LHCN-M2 (cell line): Measurements from ENCODE around the gene POLG. TPM values are rescaled to one million over a fixed set of nuclear protein-coding genes. Genes with fewer than 3 reads are reported as not detected.

Source experiments
- DNase-seq: peaks from one replicate; pipeline ENCODE4 v3.0.0-alpha.2; 2012; ENCODE audit warnings: low read depth
- total RNA-seq: library from RNA; depleted of rRNA; stranded (reverse); fragments of >200 nt; gene quantifications from 2 replicates; pipeline ENCODE4 v1.2.3, GENCODE V29; 2014

POLG gene
- total RNA-seq, 1 experiment from 2014 or later = 58.8 TPM

DNA sequence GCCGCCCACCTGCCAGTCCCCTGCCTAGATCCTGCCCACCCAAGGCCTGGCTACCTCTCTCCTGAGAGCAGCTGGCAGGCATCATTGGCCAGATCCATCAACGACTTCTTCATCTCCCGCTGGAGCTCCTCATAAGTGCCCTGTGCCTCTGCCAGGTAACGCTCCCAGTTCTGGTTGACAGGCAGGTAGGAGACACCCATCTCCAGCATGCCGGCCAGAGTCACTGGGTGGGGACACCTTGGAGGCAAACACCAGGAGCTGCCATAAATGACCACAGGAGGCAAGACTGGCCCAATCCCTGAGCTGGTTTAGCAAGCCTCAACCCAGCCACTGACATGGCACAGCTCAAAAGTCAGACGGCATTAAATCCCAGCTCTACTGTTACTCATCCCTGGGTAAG, 7.5 kb downstream of the POLG start:
- no peak for DNase-seq

DNA sequence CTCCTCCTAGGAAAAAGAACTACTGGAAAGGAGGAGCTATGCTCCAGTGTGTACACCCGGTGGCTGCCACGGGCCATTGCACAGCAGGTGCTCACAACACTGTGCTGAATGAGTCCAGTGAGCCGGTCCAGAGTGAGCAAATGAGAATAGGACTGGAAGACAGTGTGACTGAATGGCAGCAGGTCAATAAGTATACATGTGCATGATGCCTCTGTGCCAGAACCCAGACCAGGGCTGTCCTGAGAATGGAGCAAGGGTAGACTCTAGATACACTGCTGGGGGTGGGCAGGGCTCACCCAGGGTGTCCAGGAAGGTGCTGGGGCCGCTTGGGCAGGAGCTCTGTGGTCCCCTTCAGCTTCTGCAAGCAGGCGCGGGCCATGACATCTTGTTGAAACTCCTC, 8.3 kb downstream of the POLG start:
- DNase-seq = no peak

DNA sequence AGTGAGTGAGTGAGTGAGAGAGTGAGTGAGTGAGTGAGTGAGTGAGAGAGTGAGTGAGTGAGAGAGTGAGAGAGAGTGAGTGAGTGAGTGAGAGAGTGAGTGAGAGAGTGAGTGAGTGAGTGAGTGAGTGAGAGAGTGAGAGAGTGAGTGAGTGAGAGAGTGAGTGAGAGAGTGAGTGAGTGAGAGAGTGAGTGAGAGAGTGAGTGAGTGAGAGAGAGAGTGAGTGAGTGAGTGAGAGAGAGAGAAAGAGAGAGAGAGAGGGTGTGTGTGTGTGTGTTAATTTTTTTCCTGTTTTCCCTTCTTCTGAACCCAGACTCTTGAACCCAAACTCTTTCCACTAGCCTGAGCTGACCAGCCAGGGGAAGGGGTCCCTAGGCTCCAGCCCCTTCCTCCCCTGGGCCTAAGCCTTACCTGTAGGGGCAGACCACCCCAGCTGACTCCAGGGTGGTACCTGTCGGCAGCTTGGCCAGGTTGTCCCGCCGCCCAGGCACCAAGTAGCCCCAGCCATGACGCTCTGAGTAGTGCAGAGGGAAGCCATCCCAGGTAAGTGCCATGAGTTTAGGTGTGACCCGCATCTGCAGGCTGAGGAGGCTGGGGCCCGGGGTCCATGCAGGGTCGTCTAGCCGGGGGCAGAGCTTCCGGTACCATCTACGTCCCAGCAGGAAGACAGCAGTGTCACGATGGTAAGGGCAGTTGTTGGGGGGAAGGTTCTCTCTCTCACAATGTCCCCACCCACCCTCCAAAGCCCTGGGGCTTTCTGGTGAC, 9.4 kb downstream of the POLG start:
- DNase-seq = no peak

DNA sequence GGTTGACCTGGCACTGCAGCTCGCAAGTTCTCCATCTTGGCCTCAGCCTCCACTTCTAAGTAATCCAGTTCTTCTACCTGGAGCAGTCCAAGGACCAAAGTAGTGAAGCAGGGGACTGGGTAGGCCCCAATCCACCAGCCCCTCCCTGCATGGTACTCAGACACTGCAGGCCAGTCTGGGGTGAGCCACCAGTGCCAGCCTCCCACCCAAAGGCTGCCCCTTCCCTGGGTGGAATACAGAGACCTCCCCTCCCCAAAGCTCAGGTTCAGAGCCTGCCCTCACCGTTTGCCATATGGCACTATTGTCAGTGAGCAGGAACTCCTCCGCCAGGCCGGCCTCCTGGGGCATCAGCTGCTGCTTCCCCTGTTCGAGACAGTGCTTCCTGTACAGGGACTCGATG, 10.8 kb downstream of the POLG start:
- no peak for DNase-seq

DNA sequence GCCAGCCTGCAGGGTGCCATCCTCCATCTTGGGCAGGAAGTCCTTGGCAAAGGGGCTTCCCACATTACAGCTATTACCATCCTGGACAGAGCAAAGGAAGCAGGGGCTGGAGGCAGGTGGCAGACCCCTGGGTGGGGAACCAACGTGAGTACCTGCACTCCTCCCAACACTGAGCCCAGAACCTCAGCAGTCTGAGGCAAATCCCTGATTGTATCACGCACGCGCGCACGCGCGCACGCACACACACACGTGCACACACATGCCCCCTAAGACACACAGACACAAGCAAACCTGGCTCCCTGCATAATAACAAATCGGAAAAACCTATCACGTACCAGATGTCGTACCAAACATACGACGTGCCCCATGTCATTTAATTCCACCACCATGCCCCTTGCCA, 11.8 kb downstream of the POLG start:
- no peak for DNase-seq

DNA sequence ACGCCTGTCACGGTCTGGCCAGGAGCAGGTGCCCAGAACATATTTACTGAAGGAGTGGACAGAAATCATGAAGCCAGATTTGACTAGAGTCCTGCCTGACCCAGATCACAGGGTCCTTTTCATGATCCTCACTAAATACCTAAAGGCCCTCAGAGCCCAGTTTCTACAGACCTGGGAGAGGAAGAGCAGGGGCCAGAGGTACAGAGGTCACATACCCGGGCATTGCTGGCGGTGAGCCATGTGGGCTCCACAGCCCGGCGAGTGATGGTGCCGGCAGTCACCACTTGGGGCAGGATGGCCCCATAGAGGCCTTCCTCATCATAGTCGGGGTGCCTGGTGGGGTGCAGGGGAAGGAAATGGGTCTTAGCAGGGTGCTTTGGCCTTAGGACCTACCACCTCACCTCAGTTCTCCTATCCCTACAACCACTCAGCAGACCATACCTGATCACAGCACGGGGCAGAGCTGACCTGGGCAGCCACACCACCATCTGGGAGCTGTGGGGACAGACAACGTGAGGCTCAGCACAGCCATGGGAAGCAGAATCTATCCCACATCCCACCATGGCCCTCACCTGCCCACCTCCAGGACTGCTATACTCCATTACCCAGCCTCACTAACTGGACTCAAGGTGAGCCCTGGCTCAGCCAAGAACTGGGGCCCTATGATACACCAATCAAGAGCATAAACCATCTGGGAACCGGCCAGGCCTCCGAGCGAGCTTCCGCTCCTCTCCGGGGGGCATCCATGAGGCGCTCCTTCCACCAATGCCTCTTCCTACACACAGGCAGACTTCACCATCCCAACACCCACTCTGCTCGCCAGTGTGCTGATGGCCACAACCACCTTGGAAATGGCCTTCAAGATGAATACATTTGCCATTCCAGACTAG, 12.9 kb downstream of the POLG start:
- no peak for DNase-seq

DNA sequence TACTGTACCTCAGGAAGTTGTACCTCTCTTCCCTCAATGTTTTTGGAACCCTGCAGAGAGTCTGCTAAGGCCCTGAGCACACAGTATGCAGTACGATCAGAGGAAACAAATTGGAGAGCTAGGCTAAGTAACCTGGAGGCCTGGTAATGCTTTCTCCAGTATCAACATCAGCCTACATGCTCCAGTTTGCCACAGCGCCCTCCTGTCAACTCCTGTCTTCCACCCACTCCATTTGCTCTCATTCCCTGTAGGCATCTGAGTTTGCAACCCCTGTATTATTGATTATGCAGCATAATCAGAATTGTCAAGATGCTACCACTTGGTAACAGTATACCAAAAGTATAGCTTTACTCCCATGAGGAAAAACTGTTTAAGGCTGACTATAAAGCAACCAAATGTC, 14.4 kb downstream of the POLG start:
- DNase-seq = no peak

DNA sequence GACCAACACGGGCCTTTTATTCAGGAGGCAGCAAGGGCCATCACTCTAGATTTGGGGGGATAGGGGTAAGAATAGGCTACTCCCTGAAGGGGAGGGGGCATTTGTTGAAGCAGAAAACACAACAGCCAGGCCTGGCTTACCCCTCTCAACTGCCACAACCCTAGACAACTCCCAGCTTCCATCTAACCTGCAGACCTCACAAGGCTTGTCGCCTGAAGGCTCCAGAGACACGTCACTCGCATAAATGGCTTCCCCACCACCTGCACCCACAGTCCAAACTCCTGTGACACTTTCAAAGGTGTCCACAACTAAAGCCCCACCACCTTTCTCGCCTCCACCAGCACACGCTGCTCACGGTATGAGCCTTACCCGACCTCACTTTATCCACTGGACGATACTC, 14.9 kb downstream of the POLG start:
- no peak for DNase-seq

DNA sequence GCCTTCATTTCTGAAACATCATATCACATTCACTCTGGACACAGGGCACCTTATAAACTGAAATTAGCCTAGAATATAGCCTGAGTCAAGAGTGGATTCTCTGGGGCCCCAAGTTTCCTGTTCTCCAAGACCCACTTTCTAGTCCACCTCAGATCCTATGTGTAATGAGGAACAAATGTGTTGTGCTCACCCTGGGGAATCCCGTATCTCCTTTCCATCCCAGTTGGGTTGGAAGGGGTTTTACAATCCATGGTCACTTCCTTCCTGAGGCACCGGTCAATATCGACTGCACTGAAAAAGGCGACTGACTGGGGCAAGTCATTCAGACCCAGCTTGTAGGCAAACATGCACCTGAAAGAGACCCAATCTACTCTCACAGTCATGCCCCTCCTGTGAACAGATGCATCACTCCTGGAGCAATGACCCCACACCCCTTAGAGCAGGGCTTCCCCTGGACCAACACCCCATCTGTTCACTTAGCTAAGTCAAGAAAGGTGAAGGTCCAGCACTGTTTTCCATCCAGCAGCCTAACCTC, 17.4 kb downstream of the POLG start:
- no peak for DNase-seq

DNA sequence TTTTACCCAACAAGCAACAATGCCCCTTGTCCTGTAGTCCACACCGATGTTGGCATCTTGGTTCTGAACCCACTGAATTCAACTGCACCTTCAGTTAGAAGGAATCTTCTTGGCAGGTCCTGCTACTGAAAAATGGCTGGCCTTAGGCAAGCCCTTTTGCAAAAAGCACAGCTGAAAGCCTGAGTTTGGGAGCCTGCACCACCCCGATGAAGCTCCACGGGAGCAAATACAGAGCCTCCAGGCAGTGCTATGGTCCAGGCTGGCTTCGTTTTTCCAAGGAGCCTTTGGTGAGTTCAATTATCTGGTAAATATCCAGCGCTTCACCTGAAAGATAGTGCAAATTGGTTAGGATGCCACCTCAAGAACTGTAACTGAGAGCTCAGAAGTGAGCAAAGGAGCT, 18.1 kb downstream of the POLG start:
- DNase-seq = no peak

DNA sequence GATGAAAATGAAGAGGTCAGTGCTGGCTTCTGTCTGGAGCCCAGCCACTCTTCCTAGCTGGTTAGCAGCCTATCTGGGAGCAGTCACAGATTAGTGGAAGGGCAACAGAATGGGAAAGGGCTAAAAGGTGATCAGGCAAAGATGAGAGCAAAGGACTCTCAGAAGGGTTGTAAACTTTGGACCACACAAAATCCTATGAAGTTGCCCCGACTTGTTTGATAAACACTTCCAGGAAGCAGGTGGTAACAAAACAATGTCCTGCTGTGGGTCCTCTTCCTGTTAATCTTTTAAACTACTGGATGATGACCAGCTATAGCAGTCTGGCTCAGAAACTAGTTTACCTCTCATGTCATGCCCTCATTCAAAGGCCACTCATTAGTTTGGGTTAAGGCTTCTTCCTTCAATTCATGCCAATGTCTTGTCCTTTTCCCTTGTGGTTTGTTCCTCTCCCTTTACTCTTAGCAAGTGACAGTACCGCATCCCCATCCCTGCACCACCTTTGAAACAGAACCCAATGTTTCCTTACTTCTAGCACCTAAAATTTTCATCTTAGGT, 19.2 kb downstream of the POLG start:
- DNase-seq = no peak

DNA sequence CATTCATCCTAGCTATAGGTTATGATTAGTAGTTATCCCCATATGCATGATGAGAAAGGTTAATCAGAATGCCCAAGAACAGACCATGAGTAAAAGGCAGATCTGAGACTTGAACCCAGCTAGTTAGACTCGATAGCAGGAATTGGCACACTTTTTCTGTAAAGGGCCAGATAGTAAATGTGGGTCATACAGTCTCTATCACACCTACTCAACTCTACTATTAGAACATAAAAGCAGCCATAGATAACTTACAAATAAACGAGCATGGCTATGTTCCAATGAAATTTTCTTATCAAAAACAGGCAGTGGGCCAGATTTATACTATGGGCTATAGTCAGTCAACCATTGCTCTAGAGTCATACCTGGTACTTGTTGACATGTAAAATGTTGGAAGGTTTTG, 24.6 kb downstream of the POLG start:
- no peak for DNase-seq

DNA sequence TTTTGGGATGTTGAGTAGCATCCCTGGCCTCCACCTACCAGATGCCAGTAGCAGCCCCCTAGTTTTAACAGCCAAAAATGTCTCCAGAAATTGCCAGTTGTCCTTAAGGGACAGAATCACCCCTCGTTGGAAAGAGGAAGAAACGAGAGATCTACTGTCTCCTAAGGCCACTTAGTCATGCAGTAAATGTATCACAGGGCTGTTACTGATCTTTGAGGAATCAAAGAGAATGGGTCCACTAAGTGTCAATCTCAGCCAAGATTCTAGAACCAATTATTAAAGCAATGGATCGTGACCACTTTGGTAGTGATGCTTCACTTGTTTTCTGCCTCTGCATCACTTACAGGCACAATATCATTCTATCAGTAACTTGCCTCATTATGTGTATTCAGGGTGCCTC, 26.4 kb downstream of the POLG start:
- DNase-seq = no peak

DNA sequence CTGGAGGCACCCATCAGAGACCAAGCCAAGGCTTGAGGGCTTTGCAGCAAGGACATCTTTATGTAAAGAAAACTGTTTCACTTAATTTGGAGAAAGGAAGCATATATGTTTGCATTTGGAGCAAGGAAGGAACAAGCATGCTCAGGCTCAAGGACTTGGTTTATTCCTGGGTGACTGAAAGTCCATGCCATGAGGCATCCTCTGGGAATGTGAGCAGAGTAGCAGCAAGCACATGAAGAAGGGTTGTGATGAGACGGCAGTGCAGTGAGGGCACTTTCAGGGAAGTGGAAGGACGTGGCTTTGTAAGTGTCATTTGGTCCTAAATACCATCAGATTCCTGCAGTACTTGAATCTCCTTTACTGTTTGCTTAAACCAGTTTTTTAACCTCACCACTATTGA, 26.8 kb downstream of the POLG start:
- peak; percentile 18 for DNase-seq

DNA sequence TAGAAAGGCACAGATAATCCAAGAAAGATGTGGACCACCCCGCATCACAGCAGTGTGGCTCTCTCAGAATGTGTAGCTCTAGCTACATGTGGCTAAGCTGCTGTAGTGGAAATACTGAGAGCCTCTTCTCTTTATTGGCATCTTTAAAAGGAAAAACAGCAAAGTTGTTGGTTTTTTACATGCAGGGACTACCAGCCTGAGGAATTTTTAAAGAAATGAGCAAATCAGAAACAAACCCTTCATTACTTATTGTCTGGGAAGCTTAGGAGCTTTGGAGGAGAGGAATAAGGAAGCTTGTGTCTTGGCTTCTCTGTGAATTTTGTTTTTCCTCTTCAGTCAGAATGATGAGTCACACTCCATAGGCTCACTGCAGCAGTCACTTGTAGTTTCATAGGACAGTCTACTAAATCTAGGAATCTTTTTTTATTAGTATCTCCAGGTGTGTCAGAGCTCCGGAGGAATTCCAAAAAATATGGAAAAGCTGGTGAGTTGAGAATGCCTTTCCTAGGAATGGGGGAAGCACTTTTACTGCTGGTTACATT, 27.5 kb downstream of the POLG start:
- peak; percentile 21 for DNase-seq

DNA sequence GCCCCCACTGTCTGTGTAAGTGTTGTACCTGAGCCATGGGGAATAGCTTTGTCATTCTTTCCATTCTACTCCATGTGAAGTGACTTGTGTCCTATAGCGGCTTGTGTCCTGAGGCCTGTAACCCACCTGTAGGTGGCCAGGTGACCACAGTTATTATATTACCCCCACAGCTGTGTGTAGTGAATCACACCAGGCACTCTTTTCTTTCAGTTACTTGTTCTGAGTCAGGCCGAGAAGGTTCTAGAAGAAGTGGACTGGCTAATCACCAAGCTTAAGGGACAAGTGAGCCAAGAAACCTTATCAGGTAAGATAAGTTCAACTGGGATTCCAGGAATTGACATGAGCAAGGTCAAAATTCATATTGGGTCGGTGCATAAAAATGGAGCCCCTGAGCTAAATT, 29.2 kb downstream of the POLG start:
- no peak for DNase-seq

DNA sequence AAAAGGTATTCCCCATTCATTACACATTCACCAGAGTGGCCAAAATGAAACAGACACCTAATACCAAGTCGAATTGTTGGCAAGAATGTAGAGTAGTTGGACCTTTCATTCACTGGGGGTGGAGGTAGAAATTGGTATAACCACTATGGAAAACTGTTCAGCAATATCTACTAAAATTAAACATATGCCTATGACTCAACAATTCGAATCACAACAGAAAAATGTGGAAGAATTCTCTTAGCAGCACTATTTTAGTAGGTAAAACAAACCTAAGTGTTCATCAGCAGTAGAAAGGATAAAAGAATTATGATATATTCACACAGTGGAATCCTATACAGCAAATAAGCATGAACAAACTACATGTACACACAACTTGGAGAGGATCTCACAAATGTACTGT, 30.6 kb downstream of the POLG start:
- DNase-seq = no peak

DNA sequence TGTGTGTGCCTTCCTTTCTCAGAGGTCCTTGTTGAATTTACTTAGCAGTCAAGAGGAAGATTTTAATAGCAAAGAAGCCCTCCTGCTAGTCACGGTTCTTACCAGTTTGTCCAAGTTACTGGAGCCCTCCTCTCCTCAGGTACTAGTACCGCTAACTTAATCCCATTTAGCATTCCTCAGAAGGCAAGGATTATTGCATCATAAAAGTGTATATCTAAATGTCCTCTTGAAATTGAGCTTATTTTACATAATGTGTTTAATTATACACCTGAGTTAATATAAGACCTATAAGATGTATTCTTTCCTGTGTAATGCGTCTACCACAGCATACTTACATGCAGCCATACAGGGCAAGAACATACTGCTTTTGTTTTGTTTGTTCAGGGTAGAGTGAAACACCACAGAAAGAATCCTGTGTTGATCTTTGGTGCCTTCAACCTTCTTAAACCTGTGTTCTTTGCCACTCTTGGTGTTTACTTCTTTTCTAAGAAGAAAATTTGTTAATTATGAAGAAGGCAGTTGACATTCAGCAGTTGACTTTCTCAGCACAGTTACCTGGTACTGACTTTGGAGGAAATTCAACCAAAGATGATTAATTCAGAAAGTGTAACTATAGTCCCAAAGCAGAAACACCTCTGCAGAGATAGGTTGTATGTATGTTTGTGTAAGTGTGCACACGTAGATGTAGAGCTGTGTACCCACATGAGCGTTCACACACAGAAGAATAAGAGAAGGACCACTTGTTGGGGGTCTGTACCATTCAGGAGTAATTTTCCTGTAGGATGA, 33.1 kb downstream of the POLG start:
- DNase-seq = no peak

DNA sequence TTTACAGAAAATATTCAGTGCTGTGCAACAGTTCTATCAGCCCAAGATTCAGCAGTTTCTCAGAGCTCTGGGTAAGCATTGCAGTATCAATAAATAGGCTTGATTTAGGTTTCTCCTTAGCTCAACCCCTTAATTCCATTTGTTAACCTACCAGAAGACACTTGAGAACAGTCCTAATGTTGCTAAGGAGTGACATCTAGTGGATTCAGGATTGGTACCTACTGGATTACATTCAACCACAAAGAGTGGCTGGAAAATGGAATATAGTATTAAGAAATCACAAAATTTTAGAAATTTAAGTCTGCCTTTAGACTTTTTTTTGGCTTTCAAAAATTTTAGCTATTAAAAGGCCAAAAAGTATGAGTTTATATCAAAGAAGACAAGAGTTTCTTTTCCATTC, 34.7 kb downstream of the POLG start:
- DNase-seq = peak; percentile 25

DNA sequence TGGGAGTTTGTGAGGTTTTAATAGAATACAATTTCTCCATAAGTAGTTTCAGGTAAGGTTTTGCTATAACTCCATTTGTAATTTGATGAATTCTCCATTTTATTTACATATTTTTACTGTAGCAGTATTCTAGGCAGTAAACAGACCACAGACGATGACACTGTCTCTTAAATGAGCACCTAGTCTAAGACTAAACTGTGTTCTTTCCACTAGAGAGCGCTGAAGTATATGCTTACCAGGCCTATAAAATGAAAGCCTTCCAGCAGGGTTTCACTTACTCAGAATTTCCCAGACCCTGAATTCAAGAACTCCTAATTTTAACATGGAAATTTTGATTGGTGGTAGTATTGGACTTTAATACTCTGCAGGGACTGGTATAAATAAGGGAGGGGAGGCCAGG, 41.6 kb downstream of the POLG start:
- DNase-seq = no peak

DNA sequence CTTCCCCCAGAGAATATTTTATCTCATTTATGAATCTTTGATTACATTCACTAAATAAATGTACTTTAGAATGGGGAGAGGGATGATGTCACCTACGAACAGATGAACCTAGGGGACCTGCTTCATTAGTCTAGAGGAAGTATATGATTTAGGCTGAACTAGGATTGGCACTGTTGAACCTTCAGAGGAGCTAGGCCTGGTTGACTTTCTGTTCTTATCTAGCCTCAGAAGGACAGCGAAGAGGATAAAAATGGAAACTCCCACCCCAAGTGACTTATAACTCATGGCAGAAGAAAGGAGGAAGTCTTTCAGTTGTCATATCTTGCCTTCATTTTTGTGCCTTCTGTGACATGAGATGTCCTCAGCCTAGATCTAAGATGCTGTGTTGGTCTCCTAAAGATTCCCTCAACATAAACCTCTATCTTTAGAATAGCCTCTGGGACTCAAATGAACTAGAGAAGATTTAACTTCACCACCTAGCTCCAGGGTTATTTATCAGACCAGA, 42.6 kb downstream of the POLG start:
- no peak for DNase-seq
